GM21576 (cell line): Measurements from ENCODE around the gene CELA2A.
A peak's percentile ranks its signal among the peaks of the same experiment; 100 is the strongest.

Experiments used
- ATAC-seq: cut with Tn5 transposase; IDR thresholded peaks from one replicate; pipeline ENCODE4 v1.9.1; 2021; ENCODE audit warnings: mild to moderate bottlenecking, moderate library complexity; ENCODE audit not compliant: unreplicated experiment

Gene CELA2A

GRCh38 chr1:15456313-15456954 lies at the start of gene CELA2A:
Gene CELA2A (plus strand): TSS chr1:15456732. CDS start chr1:15456754, 22 bp downstream.
- no peak for ATAC-seq

- ATAC-seq: no peak
Measured at GRCh38 chr1:15407580-15407979, 49.0 kb upstream of the CELA2A start.

- no peak for ATAC-seq
Measured at GRCh38 chr1:15408890-15409387, 47.6 kb upstream of the CELA2A start.

GRCh38 chr1:15409388-15410222 lies 46.9 kb upstream of the CELA2A start, which contains the start of gene EFHD2:
Gene EFHD2 (plus strand): TSS chr1:15409888. CDS start chr1:15409972, 84 bp downstream.
- peak; percentile 65 for ATAC-seq

- ATAC-seq: no peak
Measured at GRCh38 chr1:15410223-15410883, 46.2 kb upstream of the CELA2A start.

- ATAC-seq: no peak
Measured at GRCh38 chr1:15410884-15411245, 45.7 kb upstream of the CELA2A start.

- peak; percentile 53 for ATAC-seq
Measured at GRCh38 chr1:15411593-15412137, 44.9 kb upstream of the CELA2A start.

GRCh38 chr1:15412175-15412800 lies 44.2 kb upstream of the CELA2A start:
- ATAC-seq: no peak

- ATAC-seq: no peak
Measured at GRCh38 chr1:15412843-15413242, 43.7 kb upstream of the CELA2A start.

- no peak for ATAC-seq
Measured at GRCh38 chr1:15413563-15414444, 42.7 kb upstream of the CELA2A start.

GRCh38 chr1:15414445-15414983 lies 42.0 kb upstream of the CELA2A start:
- ATAC-seq: no peak

GRCh38 chr1:15417059-15417934 lies 39.2 kb upstream of the CELA2A start:
- no peak for ATAC-seq

- no peak for ATAC-seq
Measured at GRCh38 chr1:15418806-15419515, 37.6 kb upstream of the CELA2A start.

- no peak for ATAC-seq
Measured at GRCh38 chr1:15420853-15421465, 35.6 kb upstream of the CELA2A start.

GRCh38 chr1:15422871-15423270 lies 33.7 kb upstream of the CELA2A start:
- no peak for ATAC-seq

GRCh38 chr1:15423355-15424077 lies 33.0 kb upstream of the CELA2A start:
- no peak for ATAC-seq

- no peak for ATAC-seq
Measured at GRCh38 chr1:15424146-15424667, 32.3 kb upstream of the CELA2A start.
